HEK293T (cell line): ENCODE results near the gene UGT1A7.
"Not testable (repeated sequence)": the region's sequence is repeated elsewhere in the genome, so short reads cannot be mapped to it uniquely, and the experiment has no call there.

Experiments
- CTCF ChIA-PET: fragments of 350-600 bp; formaldehyde crosslinking; extraction: SDS; loops from one replicate; lab custom pipeline; 2021; ENCODE audit warnings: antibody characterized with exemption, inconsistent platforms; lab: Yijun Ruan, JAX
- POLR2A ChIA-PET: fragments of 350-600 bp; formaldehyde crosslinking; extraction: SDS; loops from one replicate; lab custom pipeline; 2020; ENCODE audit warnings: antibody characterized with exemption, inconsistent platforms; lab: Yijun Ruan, JAX
- DNase-seq: peaks from one replicate; pipeline ENCODE4 v3.0.0; 2012; ENCODE audit warnings: mixed read lengths; ENCODE audit errors: extremely low spot score
- ARNT ChIP-seq: fragments of 450-650 bp; IDR thresholded peaks from 2 replicates; pipeline ENCODE4 v1.6.1; 2017; ENCODE audit warnings: mild to moderate bottlenecking
- BHLHE40 ChIP-seq: fragments of 450-650 bp; IDR thresholded peaks from 2 replicates; pipeline ENCODE4 v1.6.1; 2016; ENCODE audit warnings: mild to moderate bottlenecking, moderate library complexity, borderline replicate concordance
- CTBP1 ChIP-seq: fragments of 450-650 bp; IDR thresholded peaks from 2 replicates; pipeline ENCODE4 v1.6.1; 2016; ENCODE audit warnings: borderline replicate concordance
- ELF4 ChIP-seq: fragments of 450-650 bp; IDR thresholded peaks from 2 replicates; pipeline ENCODE4 v1.6.1; 2017; ENCODE audit warnings: antibody characterized with exemption
- FOXA1 ChIP-seq: fragments of 450-650 bp; IDR thresholded peaks from 2 replicates; pipeline ENCODE4 v1.6.1; 2016; ENCODE audit warnings: mild to moderate bottlenecking
- FOXK2 ChIP-seq: fragments of 450-650 bp; IDR thresholded peaks from 2 replicates; pipeline ENCODE4 v1.6.1; 2016; ENCODE audit warnings: mild to moderate bottlenecking
- FOXM1 ChIP-seq: fragments of 450-650 bp; IDR thresholded peaks from 2 replicates; pipeline ENCODE4 v1.6.1; 2017; ENCODE audit warnings: mild to moderate bottlenecking, borderline replicate concordance
- HDGF ChIP-seq: fragments of 450-650 bp; IDR thresholded peaks from 2 replicates; pipeline ENCODE4 v1.6.1; 2017; ENCODE audit warnings: antibody characterized with exemption, borderline replicate concordance
- L3MBTL2 ChIP-seq: fragments of 450-650 bp; conservative IDR thresholded peaks from 2 replicates; pipeline ENCODE4 v1.6.1; 2016; ENCODE audit warnings: mild to moderate bottlenecking
- LEF1 ChIP-seq: fragments of 450-650 bp; IDR thresholded peaks from 2 replicates; pipeline ENCODE4 v1.6.1; 2017; ENCODE audit warnings: mild to moderate bottlenecking, borderline replicate concordance
- NFRKB ChIP-seq: fragments of 450-650 bp; IDR thresholded peaks from 2 replicates; pipeline ENCODE4 v1.6.1; 2016; ENCODE audit warnings: mild to moderate bottlenecking, moderate library complexity
- PKNOX1 ChIP-seq: fragments of 450-650 bp; IDR thresholded peaks from 2 replicates; pipeline ENCODE4 v1.6.1; 2016
- SP1 ChIP-seq: fragments of 450-650 bp; IDR thresholded peaks from 2 replicates; pipeline ENCODE4 v1.6.1; 2017
- SUZ12 ChIP-seq: fragments of 450-650 bp; IDR thresholded peaks from 2 replicates; pipeline ENCODE4 v1.6.1; 2016; ENCODE audit warnings: mild to moderate bottlenecking
- TARDBP ChIP-seq: fragments of 450-650 bp; IDR thresholded peaks from 2 replicates; pipeline ENCODE4 v1.6.1; 2016
- ZNF384 ChIP-seq: fragments of 450-650 bp; IDR thresholded peaks from 2 replicates; pipeline ENCODE4 v1.6.1; 2016

UGT1A7 gene

GRCh38 chr2:233700028-233700635 lies 18.4 kb downstream of the UGT1A7 start:
- DNase-seq = no peak
- CTCF ChIA-PET = no interaction called here
- POLR2A ChIA-PET = no interaction called here
- TF ChIP-seq FOXK2 (no peak), SP1 (no peak), ARNT (no peak), ELF4 (no peak), ZNF384 (no peak), SUZ12 (no peak), BHLHE40 (no peak), HDGF (no peak), NFRKB (no peak), L3MBTL2 (no peak), CTBP1 (no peak), TARDBP (no peak), LEF1 (no peak), FOXM1 (no peak), FOXA1 (no peak), PKNOX1 (no peak)

- CTCF ChIA-PET, POLR2A ChIA-PET: not testable (repeated sequence)
These were observed 19.1 kb downstream of the UGT1A7 start for GRCh38 chr2:233700842-233701241.

GRCh38 chr2:233702238-233702637 lies 20.5 kb downstream of the UGT1A7 start:
- POLR2A ChIA-PET = no interaction called here
- no peak for DNase-seq
- TF ChIP-seq ARNT = no peak
- TF ChIP-seq SUZ12 = no peak
- TF ChIP-seq PKNOX1 = no peak
- TF ChIP-seq FOXK2 = no peak
- no peak for TF ChIP-seq BHLHE40
- TF ChIP-seq TARDBP = no peak
- no peak for TF ChIP-seq HDGF
- no peak for TF ChIP-seq L3MBTL2
- no peak for TF ChIP-seq SP1
- TF ChIP-seq ELF4 = no peak
- CTCF ChIA-PET = no interaction called here

More at GRCh38 chr2:233700842-233701241, 19.1 kb downstream of the UGT1A7 start:
- DNase-seq = not testable (repeated sequence)

GRCh38 chr2:233705911-233706506 lies 24.3 kb downstream of the UGT1A7 start:
- TF ChIP-seq ELF4 = no peak
- no peak for TF ChIP-seq NFRKB
- no peak for TF ChIP-seq L3MBTL2
- TF ChIP-seq FOXM1 = no peak
- DNase-seq = no peak
- ChIA-PET CTCF (no interaction called here), POLR2A (no interaction called here)

GRCh38 chr2:233706720-233707119 lies 25.0 kb downstream of the UGT1A7 start:
- ChIA-PET CTCF (no interaction called here), POLR2A (no interaction called here)
- TF ChIP-seq FOXA1 = no peak
- no peak for TF ChIP-seq NFRKB
- no peak for TF ChIP-seq ARNT
- TF ChIP-seq PKNOX1 = no peak
- no peak for TF ChIP-seq ZNF384
- TF ChIP-seq SUZ12 = no peak
- no peak for TF ChIP-seq TARDBP
- no peak for TF ChIP-seq BHLHE40
- no peak for TF ChIP-seq ELF4
- no peak for TF ChIP-seq SP1
- TF ChIP-seq FOXM1 = no peak
- no peak for TF ChIP-seq FOXK2
- no peak for TF ChIP-seq L3MBTL2
- no peak for TF ChIP-seq CTBP1
- TF ChIP-seq HDGF = no peak
- no peak for TF ChIP-seq LEF1
- no peak for DNase-seq

- CTCF ChIA-PET = interaction anchor here (0.6 kb wide), 1 partner anchor 1972 kb away, joined by 3 read pairs; no protein-coding TSS in a partner anchor
- no peak for DNase-seq
- POLR2A ChIA-PET = no interaction called here
- TF ChIP-seq FOXM1 (no peak), HDGF (no peak), SUZ12 (no peak), FOXA1 (no peak), L3MBTL2 (no peak), NFRKB (no peak), ARNT (no peak), ELF4 (no peak), BHLHE40 (no peak), FOXK2 (no peak), LEF1 (no peak), PKNOX1 (no peak), SP1 (no peak), CTBP1 (no peak), ZNF384 (no peak)
These were observed 26.4 kb downstream of the UGT1A7 start for GRCh38 chr2:233707940-233708644.
